Measurements from ENCODE around the gene PDCD1LG2.

GRCh38 chr9:5592231-5592630 is 81.9 kb downstream of the PDCD1LG2 start:
- TF ChIP-seq CTCF (IDR thresholded peaks at IDR 0.05) (no peak), POLR2A (IDR thresholded peaks at IDR 0.05) (no peak)

Measured in thyroid gland (tissue), 4 donors.